Fibroblast of pulmonary artery (primary cell): Measurements from ENCODE around the gene GFOD1.

Experiments used
- DNase-seq: peaks from one replicate; pipeline ENCODE4 v3.0.0-alpha.2; 2010; ENCODE audit warnings: low read depth
- H3K4me3 ChIP-seq: replicated peaks from 2 replicates; pipeline ENCODE4 v1.5.1; 2011; ENCODE audit warnings: low read depth, mild to moderate bottlenecking, control low read depth, low read length, moderate library complexity
- TF ChIP-seq, protein P1 (sequence below): IDR thresholded peaks from 2 replicates; pipeline ENCODE4 v1.5.1; 2011; ENCODE audit warnings: mild to moderate bottlenecking, control low read depth, low read length, inconsistent platforms; ENCODE audit errors: missing control alignments

GFOD1 gene

DNA sequence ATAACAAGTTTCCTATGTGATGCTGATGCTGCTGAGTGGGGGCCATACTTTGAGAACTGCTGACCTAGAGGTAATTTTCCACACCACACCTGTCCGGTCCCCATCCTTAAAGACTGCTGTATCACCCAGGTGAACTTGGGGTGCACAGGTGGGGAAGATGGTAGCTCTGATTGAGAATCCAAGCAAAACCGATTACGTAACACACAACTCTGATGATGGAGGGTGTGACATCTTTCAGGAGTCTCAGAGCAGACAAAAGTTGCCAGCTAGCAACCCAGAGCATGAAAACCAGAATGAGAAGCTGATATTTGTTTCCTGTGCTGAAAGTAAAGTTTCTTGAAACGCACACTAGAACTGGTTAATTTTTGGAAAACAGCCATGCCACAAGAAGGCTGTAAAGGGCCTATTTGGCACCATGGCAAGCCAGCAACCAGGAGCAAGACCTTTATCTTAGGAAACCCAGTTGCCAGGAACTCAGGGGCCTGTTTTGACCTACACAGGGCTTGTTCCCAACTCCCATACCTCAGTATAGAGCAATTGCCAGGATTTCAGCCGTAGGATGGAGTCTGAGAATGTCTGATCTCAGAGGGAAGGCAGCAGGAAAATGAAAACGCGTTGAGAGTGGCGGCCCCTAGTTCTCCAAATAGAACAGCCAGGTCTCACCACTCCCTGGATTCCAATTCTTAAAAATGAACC, 137.4 kb downstream of the GFOD1 start:
- no peak overlapping the region for H3K4me3 ChIP-seq
- no peak for DNase-seq
- TF ChIP-seq, protein P1, sequence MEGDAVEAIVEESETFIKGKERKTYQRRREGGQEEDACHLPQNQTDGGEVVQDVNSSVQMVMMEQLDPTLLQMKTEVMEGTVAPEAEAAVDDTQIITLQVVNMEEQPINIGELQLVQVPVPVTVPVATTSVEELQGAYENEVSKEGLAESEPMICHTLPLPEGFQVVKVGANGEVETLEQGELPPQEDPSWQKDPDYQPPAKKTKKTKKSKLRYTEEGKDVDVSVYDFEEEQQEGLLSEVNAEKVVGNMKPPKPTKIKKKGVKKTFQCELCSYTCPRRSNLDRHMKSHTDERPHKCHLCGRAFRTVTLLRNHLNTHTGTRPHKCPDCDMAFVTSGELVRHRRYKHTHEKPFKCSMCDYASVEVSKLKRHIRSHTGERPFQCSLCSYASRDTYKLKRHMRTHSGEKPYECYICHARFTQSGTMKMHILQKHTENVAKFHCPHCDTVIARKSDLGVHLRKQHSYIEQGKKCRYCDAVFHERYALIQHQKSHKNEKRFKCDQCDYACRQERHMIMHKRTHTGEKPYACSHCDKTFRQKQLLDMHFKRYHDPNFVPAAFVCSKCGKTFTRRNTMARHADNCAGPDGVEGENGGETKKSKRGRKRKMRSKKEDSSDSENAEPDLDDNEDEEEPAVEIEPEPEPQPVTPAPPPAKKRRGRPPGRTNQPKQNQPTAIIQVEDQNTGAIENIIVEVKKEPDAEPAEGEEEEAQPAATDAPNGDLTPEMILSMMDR = no peak

DNA sequence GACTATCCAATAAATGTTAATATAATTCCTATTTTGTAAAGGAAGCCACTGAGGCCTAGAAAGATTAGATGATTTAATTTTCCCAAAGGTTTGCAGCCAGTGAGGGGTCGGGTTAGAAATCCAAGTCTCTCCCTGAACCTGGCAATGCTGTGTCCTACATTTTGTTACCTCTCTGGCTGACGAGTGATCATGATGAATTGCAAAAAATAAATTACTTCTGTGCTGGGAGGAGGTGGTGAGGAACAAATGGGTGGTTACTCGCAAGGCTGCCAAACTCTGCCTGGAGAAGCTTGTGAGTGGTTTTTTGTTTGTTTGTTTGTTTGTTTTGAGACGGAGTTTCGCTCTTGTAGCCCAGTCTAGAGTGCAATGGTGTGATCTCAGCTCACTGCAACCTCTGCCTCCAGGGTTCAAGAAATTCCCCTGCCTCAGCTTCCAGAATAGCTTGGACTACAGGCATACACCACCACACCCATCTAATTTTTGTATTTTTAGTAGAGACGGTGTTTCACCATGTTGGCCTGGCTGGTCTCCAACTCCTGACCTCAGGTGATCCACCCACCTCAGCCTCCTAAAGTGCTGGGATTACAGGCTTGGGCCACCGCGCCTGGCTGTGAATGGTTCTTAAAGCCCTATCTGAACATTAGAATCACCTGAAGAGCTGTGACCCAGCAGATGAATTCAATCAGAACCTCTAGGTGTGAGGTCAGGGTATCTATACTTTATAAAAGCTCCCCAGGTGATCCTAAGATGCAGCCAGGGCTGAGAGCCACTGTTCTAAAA, 138.9 kb downstream of the GFOD1 start:
- TF ChIP-seq, protein P1 = no peak
- DNase-seq = no peak
- H3K4me3 ChIP-seq = no peak overlapping the region

DNA sequence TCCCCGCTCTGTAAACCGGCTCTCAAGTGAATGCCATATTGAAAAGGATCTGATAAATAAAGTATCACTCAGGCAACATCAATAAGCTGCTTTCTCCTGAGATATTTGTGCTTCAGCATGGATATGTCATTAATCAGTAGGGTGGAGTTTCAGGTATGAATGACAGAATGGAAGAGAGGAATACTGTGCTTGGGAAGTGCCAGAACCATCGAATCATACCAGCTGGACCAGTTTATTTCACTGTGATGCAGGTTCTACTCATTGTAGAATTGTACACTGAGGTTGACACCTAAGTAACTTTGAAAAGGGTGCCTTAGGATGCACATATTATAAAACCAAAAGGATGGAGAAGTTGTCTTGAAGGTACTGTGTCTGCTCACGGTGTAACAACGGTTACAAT, 141.2 kb downstream of the GFOD1 start:
- no peak overlapping the region for H3K4me3 ChIP-seq
- TF ChIP-seq, protein P1 = no peak
- DNase-seq = no peak

DNA sequence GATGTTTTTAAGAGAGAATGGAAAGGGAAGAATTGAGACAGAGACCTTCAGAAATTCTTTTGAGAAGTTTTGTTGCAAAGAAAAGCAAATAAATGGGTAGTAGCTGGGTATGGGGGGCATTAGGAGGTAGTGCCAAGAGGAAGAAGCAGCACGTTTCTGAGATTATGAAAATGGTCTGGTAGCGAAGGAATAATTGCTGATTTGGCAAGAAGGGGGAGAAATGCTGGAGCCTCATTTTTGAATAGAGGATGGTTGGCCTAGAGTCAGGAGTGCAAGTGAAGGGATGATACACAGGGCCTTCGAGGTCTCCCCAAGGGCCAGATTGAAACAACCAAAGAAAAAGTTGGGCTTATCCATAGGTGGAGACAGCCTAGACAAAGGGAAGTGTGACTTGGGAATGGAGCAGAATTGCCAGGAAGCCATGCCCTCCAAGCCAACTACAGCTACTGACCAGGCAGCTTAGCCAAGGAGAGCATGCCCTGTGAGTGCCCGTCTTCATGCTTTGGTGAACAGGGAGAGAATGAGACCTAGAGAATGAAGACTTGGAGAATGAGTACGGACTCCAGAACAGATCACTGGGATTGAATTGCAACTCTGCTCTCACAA, 144.9 kb downstream of the GFOD1 start:
- no peak overlapping the region for H3K4me3 ChIP-seq
- TF ChIP-seq, protein P1 = no peak
- DNase-seq = no peak

DNA sequence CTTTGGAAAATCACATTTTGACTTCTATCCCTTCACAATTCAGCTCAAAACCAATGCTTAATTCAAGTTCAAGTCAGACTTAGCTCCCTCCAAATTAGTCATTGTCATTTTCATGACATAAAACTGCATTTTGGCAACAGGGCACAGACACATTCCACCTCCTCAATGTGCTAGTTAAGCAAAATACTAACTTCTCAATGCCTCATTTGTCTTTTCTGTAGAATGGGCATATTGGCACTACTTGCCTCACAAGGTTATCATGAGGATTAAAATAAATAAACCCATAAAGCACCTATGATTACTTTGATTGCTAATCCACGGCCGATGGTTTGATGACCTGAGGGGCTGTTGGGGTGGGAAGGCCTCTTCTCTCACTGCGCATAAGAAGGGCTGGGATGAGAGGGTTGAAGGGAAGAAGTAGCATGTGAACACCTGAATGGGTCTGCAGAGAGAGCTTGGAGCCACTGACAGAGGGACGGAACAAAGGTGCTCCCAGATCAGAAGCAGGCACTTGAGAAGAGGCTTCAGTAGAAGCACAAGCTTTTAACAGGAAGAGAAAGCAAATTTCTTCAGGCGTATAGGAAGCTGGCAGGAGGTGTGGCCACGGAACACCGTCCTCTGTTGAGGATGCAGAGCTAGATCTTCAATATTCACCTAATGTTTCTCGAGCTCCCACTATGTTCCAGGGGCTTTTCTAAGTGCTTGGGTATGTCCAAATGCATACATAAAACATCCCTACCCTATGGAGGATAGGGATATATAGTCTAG, 147.4 kb downstream of the GFOD1 start:
- TF ChIP-seq, protein P1 = no peak
- H3K4me3 ChIP-seq = no peak overlapping the region
- no peak for DNase-seq

GRCh38 chr6:13338038-13338437, 149.4 kb downstream of the GFOD1 start:
- no peak for DNase-seq

More at GRCh38 chr6:13338038-13338437, 149.4 kb downstream of the GFOD1 start:
- TF ChIP-seq, protein P1 = no peak
- H3K4me3 ChIP-seq = no peak overlapping the region
